B cell (primary cell): Measurements from ENCODE around the gene NCK1. TPM values are rescaled to one million over a fixed set of nuclear protein-coding genes. Genes with fewer than 3 reads are reported as not detected.
A peak's percentile ranks its signal among the peaks of the same experiment; 100 is the strongest.

Experiments used
- ATAC-seq: fragments of 200-7000 bp; cut with Tn5 transposase; one replicate; pipeline ENCODE4 v1.10.0; 2021; ENCODE audit warnings: low read depth, mild to moderate bottlenecking, moderate number of reproducible peaks, moderate library complexity
- CTCF ChIA-PET: fragments of 350-600 bp; sonication (Branson Sonifier 250); formaldehyde crosslinking; loops from one replicate; lab custom pipeline; 2021; ENCODE audit warnings: antibody characterized with exemption, inconsistent platforms; lab: Charles Lee
- POLR2A ChIA-PET: fragments of 350-600 bp; sonication (Branson Sonifier 250); formaldehyde crosslinking; loops from one replicate; lab custom pipeline; 2021; ENCODE audit warnings: antibody characterized with exemption; lab: Charles Lee
- DNase-seq: peaks from one replicate; pipeline ENCODE4 v3.0.0; 2013
- H2AFZ ChIP-seq: 2 replicates; pipeline ENCODE4 v1.6.1; 2012; ENCODE audit warnings: mild to moderate bottlenecking, low read depth, low read length; ENCODE audit not compliant: insufficient read depth, poor library complexity, severe bottlenecking
- H3K27ac ChIP-seq, 2 donors: 1 replicate in 1 of 2; 2 replicates in 1 of 2; pipeline ENCODE4 v1.5.1; 2012 to 2013; ENCODE audit warnings: low read length in 2 of 2, mild to moderate bottlenecking in 2 of 2, moderate library complexity in 1 of 2
- H3K27me3 ChIP-seq, 4 experiments: fragments of 200-600 bp in 1 of 4; sonication (generic) in 1 of 4; replicated peaks in 1 of 4; 1 replicate in 2 of 4; 2 replicates in 2 of 4; pipeline versions ENCODE4 v1.6.1 to v1.7.0; 2013 to 2016; ENCODE audit warnings: low read length in 3 of 4, mild to moderate bottlenecking in 2 of 4, mixed read lengths in 1 of 4, moderate library complexity in 1 of 4; ENCODE audit not compliant: insufficient read depth in 4 of 4, control insufficient read depth in 3 of 4; ENCODE audit errors: control extremely low read depth in 1 of 4
- H3K36me3 ChIP-seq, 2 experiments: replicated peaks in 1 of 2; 1 replicate in 1 of 2; 2 replicates in 1 of 2; pipeline versions ENCODE4 v1.6.1 to v1.7.1; 2013; ENCODE audit warnings: low read length in 1 of 2; ENCODE audit not compliant: insufficient read depth in 2 of 2, control insufficient read depth in 1 of 2; ENCODE audit errors: control extremely low read depth in 1 of 2, extremely low read depth in 1 of 2
- H3K4me1 ChIP-seq, 2 donors: fragments of 200-600 bp in 1 of 2; sonication (generic) in 1 of 2; 1 replicate in 1 of 2; 2 replicates in 1 of 2; pipeline versions ENCODE4 v1.5.1 to v1.6.1; 2013 to 2017; ENCODE audit warnings: low read length in 2 of 2; ENCODE audit not compliant: control insufficient read depth in 2 of 2, insufficient read depth in 2 of 2
- H3K4me2 ChIP-seq: replicated peaks from 2 replicates; pipeline ENCODE3; 2012; ENCODE audit warnings: mild to moderate bottlenecking, low read depth, low read length; ENCODE audit not compliant: poor library complexity, severe bottlenecking
- H3K4me3 ChIP-seq, 5 experiments: fragments of 200-600 bp in 1 of 5; sonication (generic) in 1 of 5; 1 replicate in 3 of 5; 2 replicates in 2 of 5; pipeline versions ENCODE4 v1.5.1 to v1.7.0; 2011 to 2016; ENCODE audit warnings: low read length in 4 of 5, mild to moderate bottlenecking in 4 of 5, low read depth in 2 of 5, control low read depth in 1 of 5, moderate library complexity in 1 of 5; ENCODE audit not compliant: insufficient read depth in 1 of 5; ENCODE audit errors: control extremely low read depth in 1 of 5, extremely low read depth in 1 of 5
- H3K79me2 ChIP-seq: fragments of 200-600 bp; sonication (generic); one replicate; pipeline ENCODE4 v1.6.0; 2016; ENCODE audit warnings: low read length; ENCODE audit not compliant: control insufficient read depth, insufficient read depth
- H3K9ac ChIP-seq: fragments of 200-600 bp; sonication (generic); 2 replicates; pipeline ENCODE4 v1.6.1; 2017; ENCODE audit warnings: mild to moderate bottlenecking, low read length, moderate library complexity
- H3K9me3 ChIP-seq, 3 donors: one replicate each; pipeline versions ENCODE4 v1.6.1 to v1.7.1; 2013; ENCODE audit warnings: low read length in 2 of 3; ENCODE audit not compliant: control insufficient read depth in 2 of 3, insufficient read depth in 1 of 3; ENCODE audit errors: control extremely low read depth in 1 of 3
- H4K20me1 ChIP-seq: 2 replicates; pipeline ENCODE4 v1.6.0; 2012; ENCODE audit warnings: mild to moderate bottlenecking, low read length; ENCODE audit not compliant: insufficient read depth, control insufficient read depth, poor library complexity, severe bottlenecking
- H3K27ac Mint-ChIP-seq: one replicate; pipeline ENCODE4 v1.8.0; 2021; ENCODE audit warnings: mixed read lengths
- H3K27me3 Mint-ChIP-seq: one replicate; pipeline ENCODE4 v1.8.0; 2021; ENCODE audit warnings: mixed read lengths
- H3K4me1 Mint-ChIP-seq: one replicate; pipeline ENCODE4 v1.8.0; 2021; ENCODE audit warnings: mixed read lengths
- H3K4me3 Mint-ChIP-seq: one replicate; pipeline ENCODE4 v1.8.0; 2021; ENCODE audit warnings: mixed read lengths
- H3K9me3 Mint-ChIP-seq: one replicate; pipeline ENCODE4 v1.8.0; 2022; ENCODE audit warnings: mixed read lengths; ENCODE audit not compliant: insufficient read depth
- CTCF ChIP-seq: fragments of 200-600 bp; IDR thresholded peaks from one replicate; pipeline ENCODE4 v1.8.0; 2022; ENCODE audit warnings: antibody characterized with exemption, mild to moderate bottlenecking
- EZH2 ChIP-seq: IDR thresholded peaks from 2 replicates; pipeline ENCODE4 v1.6.1; 2012; ENCODE audit warnings: borderline replicate concordance, low read depth, mild to moderate bottlenecking, moderate library complexity, low read length; ENCODE audit not compliant: insufficient read depth, poor library complexity, severe bottlenecking
- WGBS: methylation state at CpG from one replicate; pipeline ENCODE4 v1.1.5; 2013; ENCODE audit warnings: missing lambda C conversion rate; ENCODE audit not compliant: insufficient coverage; 5-methylcytosine and 5-hydroxymethylcytosine counted together
- intact Hi-C: fragments of 100-400 bp; cut with micrococcal nuclease; formaldehyde crosslinking; loops from one replicate; pipeline ENCODE4 v1.10.0; 2022
- polyA plus RNA-seq: library from polyadenylated mRNA; depleted of rRNA; stranded (reverse); fragments of >200 nt; gene quantifications from 2 replicates; pipeline ENCODE4 v1.2.3, GENCODE V29; 2012
- total RNA-seq, 2 donors: library from RNA; stranded (reverse); fragments of 120-200 nt in 1 of 2; gene quantifications; 1 replicate in 1 of 2; 2 replicates in 1 of 2; pipeline versions ENCODE4 v1.2.3 to v1.2.4, GENCODE V29; 2013 to 2022

The NCK1 gene
- total and polyA plus RNA-seq, 2 donors (not counting 1 experiment from before 2014, with no cell fraction given) = 12.6 to 32.4 TPM

- ATAC-seq (no peak), DNase-seq (no peak)
- H3K27ac Mint-ChIP-seq = no peak overlapping the region
- Histone ChIP-seq H3K79me2 (peaks cover 97% of the 10 kb centered on the region), H4K20me1 (peaks cover 79% of the 10 kb centered on the region), H3K4me3 (no peak overlapping the region), H3K27me3 (no peaks in the 10 kb centered on the region), H3K9ac (no peak overlapping the region), H3K4me2 (no peak overlapping the region), H3K4me1 (peaks cover 30 to 33% of the 10 kb centered on the region in 2 donors), H3K9me3 (peaks cover 0 to 14% (median 0%) of the 10 kb centered on the region in 3 donors), H2AFZ (no peak overlapping the region), H3K27ac (no peak overlapping the region), H3K36me3 (peaks cover 0 to 7% of the 10 kb centered on the region in 2 experiments)
- H3K27me3 Mint-ChIP-seq = no peaks in the 10 kb centered on the region
- peaks cover 2% of the 10 kb centered on the region for H3K9me3 Mint-ChIP-seq
- WGBS = no CpG with 5 or more reads among the region's 2 CpGs
- peaks cover 78% of the 10 kb centered on the region for H3K4me1 Mint-ChIP-seq
- TF ChIP-seq CTCF (no peak), EZH2 (no peak)
- CTCF ChIA-PET = no interaction called here
- no peak overlapping the region for H3K4me3 Mint-ChIP-seq
- POLR2A ChIA-PET = no interaction called here
- intact Hi-C loops = no loop called here
Observed at GRCh38 chr3:136910697-136911096, 48.7 kb downstream of the NCK1 start.

- ChIA-PET CTCF (no interaction called here), POLR2A (no interaction called here)
- ATAC-seq = no peak
- no peak overlapping the region for H3K27ac ChIP-seq
- no peak overlapping the region for H2AFZ ChIP-seq
- peaks cover 96% of the 10 kb centered on the region for H3K79me2 ChIP-seq
- no peak overlapping the region for H3K4me2 ChIP-seq
- no peak for DNase-seq
- H4K20me1 ChIP-seq = peaks cover 54% of the 10 kb centered on the region
- no peak overlapping the region for H3K27ac Mint-ChIP-seq
- H3K27me3 Mint-ChIP-seq = no peaks in the 10 kb centered on the region
- no peaks in the 10 kb centered on the region for H3K27me3 ChIP-seq
- H3K9me3 ChIP-seq = peaks cover 0 to 3% (median 0%) of the 10 kb centered on the region in 3 donors
- peak overlapping the region; percentile 9 for H3K4me3 Mint-ChIP-seq
- H3K4me1 ChIP-seq = peaks cover 16 to 25% of the 10 kb centered on the region in 2 donors
- peaks cover 0 to 3% of the 10 kb centered on the region in 2 experiments for H3K36me3 ChIP-seq
- 100% methylated on average over 1 of the region's 1 CpG for WGBS
- H3K4me3 ChIP-seq = no peak overlapping the region
- H3K9me3 Mint-ChIP-seq = no peaks in the 10 kb centered on the region
- H3K9ac ChIP-seq = no peak overlapping the region
- TF ChIP-seq CTCF = no peak
- no peak for TF ChIP-seq EZH2
- peaks cover 69% of the 10 kb centered on the region for H3K4me1 Mint-ChIP-seq
- intact Hi-C loops = no loop called here
Observed at GRCh38 chr3:136913168-136913567, 51.2 kb downstream of the NCK1 start.
